H9 (cell line): ENCODE data around the gene DHDH. TPM values are rescaled to one million over a fixed set of nuclear protein-coding genes. Genes with fewer than 3 reads are reported as not detected.

Source experiments
- DNase-seq: peaks from one replicate; pipeline ENCODE4 v3.0.0-alpha.2; 2017
- H2AFZ ChIP-seq: one replicate; pipeline ENCODE4 v1.6.1; 2013; ENCODE audit warnings: mild to moderate bottlenecking, low read length, control low read depth, moderate library complexity
- H2AK5ac ChIP-seq: 2 replicates; pipeline ENCODE4 v1.6.1; 2013; ENCODE audit warnings: low read length, control low read depth, mixed read lengths; ENCODE audit not compliant: insufficient read length
- H2BK120ac ChIP-seq: one replicate; pipeline ENCODE4 v1.6.1; 2013; ENCODE audit warnings: low read depth, mild to moderate bottlenecking, low read length, control low read depth, inconsistent platforms; ENCODE audit not compliant: poor library complexity, severe bottlenecking
- H2BK12ac ChIP-seq: 2 replicates; pipeline ENCODE4 v1.6.1; 2013; ENCODE audit warnings: low read length, control low read depth, mixed read lengths, low read depth; ENCODE audit not compliant: insufficient read length
- H2BK15ac ChIP-seq: 2 replicates; pipeline ENCODE4 v1.6.1; 2013; ENCODE audit warnings: low read depth, low read length, control low read depth
- H2BK20ac ChIP-seq: one replicate; pipeline ENCODE4 v1.6.1; 2013; ENCODE audit warnings: low read depth, mild to moderate bottlenecking, low read length, control low read depth, inconsistent platforms; ENCODE audit not compliant: poor library complexity, severe bottlenecking
- H2BK5ac ChIP-seq: 2 replicates; pipeline ENCODE4 v1.6.1; 2013; ENCODE audit warnings: low read length, control low read depth, mixed read lengths; ENCODE audit not compliant: insufficient read length
- H3K14ac ChIP-seq: 2 replicates; pipeline ENCODE4 v1.6.1; 2013; ENCODE audit warnings: low read length, control low read depth; ENCODE audit not compliant: insufficient read depth
- H3K18ac ChIP-seq: 2 replicates; pipeline ENCODE4 v1.6.1; 2013; ENCODE audit warnings: low read depth, mild to moderate bottlenecking, mixed read lengths, low read length, control low read depth; ENCODE audit not compliant: insufficient read length
- H3K23ac ChIP-seq: 2 replicates; pipeline ENCODE4 v1.6.1; 2013; ENCODE audit warnings: low read length, control low read depth, mixed read lengths, low read depth; ENCODE audit not compliant: insufficient read length
- H3K23me2 ChIP-seq: 2 replicates; pipeline ENCODE4 v1.6.1; 2013; ENCODE audit warnings: low read depth, mild to moderate bottlenecking, mixed read lengths, low read length, control low read depth; ENCODE audit not compliant: insufficient read length, poor library complexity, severe bottlenecking
- H3K27ac ChIP-seq: 2 replicates; pipeline ENCODE4 v1.5.1; 2013; ENCODE audit warnings: low read length, control low read depth, mixed read lengths, low read depth; ENCODE audit not compliant: insufficient read length
- H3K27me3 ChIP-seq: 2 replicates; pipeline ENCODE4 v1.6.1; 2013; ENCODE audit warnings: low read length, control low read depth, inconsistent platforms; ENCODE audit not compliant: insufficient read depth
- H3K4ac ChIP-seq: 2 replicates; pipeline ENCODE4 v1.6.1; 2013; ENCODE audit warnings: low read depth, mild to moderate bottlenecking, control low read depth, inconsistent platforms, low read length, moderate library complexity
- H3K4me1 ChIP-seq: 2 replicates; pipeline ENCODE4 v1.6.1; 2013; ENCODE audit warnings: low read length, control low read depth, inconsistent platforms; ENCODE audit not compliant: insufficient read depth
- H3K4me2 ChIP-seq: 2 replicates; pipeline ENCODE4 v1.6.1; 2013; ENCODE audit warnings: low read length, control low read depth, mixed read lengths; ENCODE audit not compliant: insufficient read length, insufficient read depth
- H3K56ac ChIP-seq: 2 replicates; pipeline ENCODE4 v1.6.1; 2013; ENCODE audit warnings: low read depth, mild to moderate bottlenecking, mixed read lengths, low read length, control low read depth; ENCODE audit not compliant: insufficient read length
- H3K79me1 ChIP-seq: 2 replicates; pipeline ENCODE4 v1.6.1; 2013; ENCODE audit warnings: low read depth, mild to moderate bottlenecking, moderate library complexity, low read length, control low read depth, inconsistent platforms; ENCODE audit not compliant: insufficient read depth, poor library complexity, severe bottlenecking
- H3K79me2 ChIP-seq: 2 replicates; pipeline ENCODE4 v1.6.1; 2013; ENCODE audit warnings: low read length, control low read depth, inconsistent platforms; ENCODE audit not compliant: insufficient read depth
- H3K9ac ChIP-seq: 2 replicates; pipeline ENCODE4 v1.6.1; 2013; ENCODE audit warnings: low read length, control low read depth, mixed read lengths; ENCODE audit not compliant: insufficient read length; ENCODE audit errors: extremely low read depth
- H3K9me3 ChIP-seq: one replicate; pipeline ENCODE4 v1.6.1; 2013; ENCODE audit warnings: low read depth, low read length, inconsistent platforms; ENCODE audit not compliant: control insufficient read depth
- H3T11ph ChIP-seq: one replicate; pipeline ENCODE4 v1.6.1; 2013; ENCODE audit warnings: mild to moderate bottlenecking, low read length, control low read depth, inconsistent platforms
- H4K20me1 ChIP-seq: one replicate; pipeline ENCODE4 v1.6.1; 2013; ENCODE audit not compliant: control insufficient read depth, insufficient read length, insufficient read depth
- H4K5ac ChIP-seq: 2 replicates; pipeline ENCODE4 v1.6.1; 2013; ENCODE audit warnings: low read depth, mild to moderate bottlenecking, mixed read lengths, low read length, control low read depth; ENCODE audit not compliant: insufficient read length
- H4K8ac ChIP-seq: replicated peaks from 2 replicates; pipeline ENCODE4 v1.6.1; 2013; ENCODE audit warnings: low read length, control low read depth, mixed read lengths, low read depth; ENCODE audit not compliant: insufficient read length
- H4K91ac ChIP-seq: 2 replicates; pipeline ENCODE4 v1.6.1; 2013; ENCODE audit warnings: low read depth, mild to moderate bottlenecking, moderate library complexity, mixed read lengths, low read length, control low read depth; ENCODE audit not compliant: insufficient read length
- H3K27ac Mint-ChIP-seq, 3 experiments: 2 replicates in 2 of 3; 3 replicates in 1 of 3; pipeline ENCODE4 v1.8.0; 2020 to 2021; ENCODE audit warnings: mixed read lengths in 3 of 3, mild to moderate bottlenecking in 1 of 3, moderate library complexity in 1 of 3
- H3K27me3 Mint-ChIP-seq: 2 replicates; pipeline ENCODE4 v1.8.0; 2021; ENCODE audit warnings: low read depth, mild to moderate bottlenecking, moderate library complexity, mixed read lengths
- H3K36me3 Mint-ChIP-seq, 3 experiments: 2 replicates in 2 of 3; 3 replicates in 1 of 3; pipeline ENCODE4 v1.8.0; 2020 to 2021; ENCODE audit warnings: low read depth in 3 of 3, mixed read lengths in 3 of 3; ENCODE audit not compliant: insufficient read depth in 1 of 3
- H3K4me1 Mint-ChIP-seq, 2 experiments: 2 replicates each; pipeline ENCODE4 v1.8.0; 2020; ENCODE audit warnings: mixed read lengths in 2 of 2
- H3K4me3 Mint-ChIP-seq, 2 experiments: 2 replicates in 1 of 2; 3 replicates in 1 of 2; pipeline ENCODE4 v1.8.0; 2020 to 2021; ENCODE audit warnings: mild to moderate bottlenecking in 2 of 2, mixed read lengths in 2 of 2, moderate library complexity in 1 of 2
- H3K9me3 Mint-ChIP-seq, 2 experiments: 2 replicates in 1 of 2; 3 replicates in 1 of 2; pipeline ENCODE4 v1.8.0; 2020; ENCODE audit warnings: mild to moderate bottlenecking in 2 of 2, mixed read lengths in 2 of 2, moderate library complexity in 1 of 2
- WGBS: extraction: QIAGEN DNeasy Blood & Tissue Kit; methylation state at CpG from one replicate; pipeline ENCODE4 v1.1.7; 2013; ENCODE audit warnings: missing lambda C conversion rate, low lambda C conversion rate, mixed read lengths; ENCODE audit not compliant: insufficient read length; ENCODE audit errors: extremely low coverage; 5-methylcytosine and 5-hydroxymethylcytosine counted together
- total RNA-seq: library from RNA; stranded (reverse); gene quantifications from 2 replicates; pipeline ENCODE4 v1.2.1, GENCODE V29; 2021
- TF ChIP-seq, protein P1 (sequence below): fragments of 200-600 bp; sonication (generic); conservative IDR thresholded peaks from 3 replicates; pipeline ENCODE4 v1.8.0; 2021; ENCODE audit warnings: antibody characterized with exemption, mild to moderate bottlenecking

DHDH gene
- total RNA-seq, 1 experiment from 2014 or later = 2.0 TPM

DNA sequence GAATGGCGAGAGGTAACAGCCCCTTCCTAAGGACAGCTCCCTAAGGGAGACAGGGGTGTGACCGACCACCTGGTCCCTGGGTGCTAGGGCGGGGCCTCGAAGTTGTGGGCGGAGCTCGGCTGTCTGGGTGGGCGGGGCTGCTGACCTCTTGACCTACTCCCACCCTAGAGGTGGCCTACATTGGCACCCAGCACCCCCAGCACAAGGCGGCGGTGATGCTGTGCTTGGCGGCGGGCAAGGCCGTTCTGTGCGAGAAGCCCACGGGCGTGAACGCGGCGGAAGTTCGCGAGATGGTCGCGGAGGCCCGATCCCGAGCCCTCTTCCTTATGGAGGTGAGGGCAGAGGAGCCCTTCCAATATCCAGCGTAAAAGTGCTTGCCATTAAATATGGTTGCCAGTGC lies 2.4 kb downstream of the DHDH start:
- no peak overlapping the region for H2BK5ac ChIP-seq
- H3K23me2 ChIP-seq = peaks cover 4% of the 10 kb centered on the region
- H3K27me3 Mint-ChIP-seq = peaks cover 39% of the 10 kb centered on the region
- H3K27me3 ChIP-seq = no peaks in the 10 kb centered on the region
- H3K14ac ChIP-seq = no peak overlapping the region
- no peak overlapping the region for H3K23ac ChIP-seq
- peaks cover 4 to 16% (median 4%) of the 10 kb centered on the region in 3 experiments for H3K36me3 Mint-ChIP-seq
- no peaks in the 10 kb centered on the region for H3K79me1 ChIP-seq
- no peak overlapping the region for H3K27ac ChIP-seq
- H4K5ac ChIP-seq = no peak overlapping the region
- no peak overlapping the region for H2BK12ac ChIP-seq
- H2AFZ ChIP-seq = no peak overlapping the region
- no peak overlapping the region for H3K9ac ChIP-seq
- no CpG with 5 or more reads among the region's 25 CpGs for WGBS
- no peak overlapping the region for H2AK5ac ChIP-seq
- H4K20me1 ChIP-seq = no peaks in the 10 kb centered on the region
- H4K8ac ChIP-seq = no peak overlapping the region
- H3K9me3 Mint-ChIP-seq = no peaks in the 10 kb centered on the region; a peak in 2 of 5 replicates
- H2BK20ac ChIP-seq = no peak overlapping the region
- TF ChIP-seq, protein P1, sequence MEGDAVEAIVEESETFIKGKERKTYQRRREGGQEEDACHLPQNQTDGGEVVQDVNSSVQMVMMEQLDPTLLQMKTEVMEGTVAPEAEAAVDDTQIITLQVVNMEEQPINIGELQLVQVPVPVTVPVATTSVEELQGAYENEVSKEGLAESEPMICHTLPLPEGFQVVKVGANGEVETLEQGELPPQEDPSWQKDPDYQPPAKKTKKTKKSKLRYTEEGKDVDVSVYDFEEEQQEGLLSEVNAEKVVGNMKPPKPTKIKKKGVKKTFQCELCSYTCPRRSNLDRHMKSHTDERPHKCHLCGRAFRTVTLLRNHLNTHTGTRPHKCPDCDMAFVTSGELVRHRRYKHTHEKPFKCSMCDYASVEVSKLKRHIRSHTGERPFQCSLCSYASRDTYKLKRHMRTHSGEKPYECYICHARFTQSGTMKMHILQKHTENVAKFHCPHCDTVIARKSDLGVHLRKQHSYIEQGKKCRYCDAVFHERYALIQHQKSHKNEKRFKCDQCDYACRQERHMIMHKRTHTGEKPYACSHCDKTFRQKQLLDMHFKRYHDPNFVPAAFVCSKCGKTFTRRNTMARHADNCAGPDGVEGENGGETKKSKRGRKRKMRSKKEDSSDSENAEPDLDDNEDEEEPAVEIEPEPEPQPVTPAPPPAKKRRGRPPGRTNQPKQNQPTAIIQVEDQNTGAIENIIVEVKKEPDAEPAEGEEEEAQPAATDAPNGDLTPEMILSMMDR = no peak
- H3K4ac ChIP-seq = no peak overlapping the region
- no peak overlapping the region for H2BK120ac ChIP-seq
- no peak for DNase-seq
- H3K18ac ChIP-seq = no peak overlapping the region
- no peak overlapping the region for H3K56ac ChIP-seq
- H2BK15ac ChIP-seq = no peak overlapping the region
- no peaks in the 10 kb centered on the region for H3K79me2 ChIP-seq
- no peaks in the 10 kb centered on the region for H3K9me3 ChIP-seq
- no peak overlapping the region for H3K4me2 ChIP-seq
- H4K91ac ChIP-seq = no peak overlapping the region
- no peak overlapping the region for H3K4me3 Mint-ChIP-seq
- no peaks in the 10 kb centered on the region for H3K4me1 ChIP-seq
- no peak overlapping the region for H3K27ac Mint-ChIP-seq
- peaks cover 12 to 20% of the 10 kb centered on the region in 2 experiments for H3K4me1 Mint-ChIP-seq
- H3T11ph ChIP-seq = no peak overlapping the region
